WERI-Rb-1 (cell line): ENCODE results near the gene KCNC2.

Source experiments
- DNase-seq: peaks from one replicate; pipeline ENCODE4 v3.0.0-alpha.2; 2020
- H3K27ac ChIP-seq: fragments of 250-450 bp; sonication (Bioruptor Pico); 2 replicates; pipeline ENCODE4 v1.5.1; 2020; ENCODE audit warnings: mild to moderate bottlenecking, moderate library complexity
- H3K27me3 ChIP-seq: fragments of 250-450 bp; sonication (Bioruptor Pico); 2 replicates; pipeline ENCODE4 v1.5.1; 2021; ENCODE audit warnings: mild to moderate bottlenecking, low read depth, moderate library complexity; ENCODE audit not compliant: insufficient read depth, severe bottlenecking
- H3K36me3 ChIP-seq: fragments of 250-450 bp; sonication (Bioruptor Pico); 2 replicates; pipeline ENCODE4 v1.5.1; 2020; ENCODE audit warnings: mild to moderate bottlenecking, moderate library complexity
- H3K4me3 ChIP-seq: 2 replicates; pipeline ENCODE4 v1.5.1; 2011; ENCODE audit warnings: low read depth, mild to moderate bottlenecking, control low read depth, low read length
- H3K9me3 ChIP-seq: fragments of 250-450 bp; sonication (Bioruptor Pico); 2 replicates; pipeline ENCODE4 v1.5.1; 2021; ENCODE audit warnings: mild to moderate bottlenecking, moderate library complexity; ENCODE audit not compliant: severe bottlenecking
- TF ChIP-seq, protein P1 (sequence below): IDR thresholded peaks from 2 replicates; pipeline ENCODE4 v1.5.1; 2011; ENCODE audit warnings: low read depth, mild to moderate bottlenecking, control low read depth, inconsistent platforms, low read length

Gene KCNC2

GRCh38 chr12:75227132-75227531 lies 17.5 kb upstream of the KCNC2 start:
- Histone ChIP-seq H3K9me3 (no peaks in the 10 kb centered on the region), H3K4me3 (no peak overlapping the region), H3K27ac (no peak overlapping the region), H3K27me3 (no peaks in the 10 kb centered on the region), H3K36me3 (no peaks in the 10 kb centered on the region)
- TF ChIP-seq, protein P1, sequence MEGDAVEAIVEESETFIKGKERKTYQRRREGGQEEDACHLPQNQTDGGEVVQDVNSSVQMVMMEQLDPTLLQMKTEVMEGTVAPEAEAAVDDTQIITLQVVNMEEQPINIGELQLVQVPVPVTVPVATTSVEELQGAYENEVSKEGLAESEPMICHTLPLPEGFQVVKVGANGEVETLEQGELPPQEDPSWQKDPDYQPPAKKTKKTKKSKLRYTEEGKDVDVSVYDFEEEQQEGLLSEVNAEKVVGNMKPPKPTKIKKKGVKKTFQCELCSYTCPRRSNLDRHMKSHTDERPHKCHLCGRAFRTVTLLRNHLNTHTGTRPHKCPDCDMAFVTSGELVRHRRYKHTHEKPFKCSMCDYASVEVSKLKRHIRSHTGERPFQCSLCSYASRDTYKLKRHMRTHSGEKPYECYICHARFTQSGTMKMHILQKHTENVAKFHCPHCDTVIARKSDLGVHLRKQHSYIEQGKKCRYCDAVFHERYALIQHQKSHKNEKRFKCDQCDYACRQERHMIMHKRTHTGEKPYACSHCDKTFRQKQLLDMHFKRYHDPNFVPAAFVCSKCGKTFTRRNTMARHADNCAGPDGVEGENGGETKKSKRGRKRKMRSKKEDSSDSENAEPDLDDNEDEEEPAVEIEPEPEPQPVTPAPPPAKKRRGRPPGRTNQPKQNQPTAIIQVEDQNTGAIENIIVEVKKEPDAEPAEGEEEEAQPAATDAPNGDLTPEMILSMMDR, result no peak
- no peak for DNase-seq

- no peaks in the 10 kb centered on the region for H3K27me3 ChIP-seq
- H3K27ac ChIP-seq, result no peak overlapping the region
- no peak overlapping the region for H3K4me3 ChIP-seq
- DNase-seq, result no peak
- TF ChIP-seq, protein P1, result no peak
- peaks cover 5% of the 10 kb centered on the region for H3K36me3 ChIP-seq
- no peaks in the 10 kb centered on the region for H3K9me3 ChIP-seq
Observed at GRCh38 chr12:75212072-75212471, 2.4 kb upstream of the KCNC2 start.

DNA sequence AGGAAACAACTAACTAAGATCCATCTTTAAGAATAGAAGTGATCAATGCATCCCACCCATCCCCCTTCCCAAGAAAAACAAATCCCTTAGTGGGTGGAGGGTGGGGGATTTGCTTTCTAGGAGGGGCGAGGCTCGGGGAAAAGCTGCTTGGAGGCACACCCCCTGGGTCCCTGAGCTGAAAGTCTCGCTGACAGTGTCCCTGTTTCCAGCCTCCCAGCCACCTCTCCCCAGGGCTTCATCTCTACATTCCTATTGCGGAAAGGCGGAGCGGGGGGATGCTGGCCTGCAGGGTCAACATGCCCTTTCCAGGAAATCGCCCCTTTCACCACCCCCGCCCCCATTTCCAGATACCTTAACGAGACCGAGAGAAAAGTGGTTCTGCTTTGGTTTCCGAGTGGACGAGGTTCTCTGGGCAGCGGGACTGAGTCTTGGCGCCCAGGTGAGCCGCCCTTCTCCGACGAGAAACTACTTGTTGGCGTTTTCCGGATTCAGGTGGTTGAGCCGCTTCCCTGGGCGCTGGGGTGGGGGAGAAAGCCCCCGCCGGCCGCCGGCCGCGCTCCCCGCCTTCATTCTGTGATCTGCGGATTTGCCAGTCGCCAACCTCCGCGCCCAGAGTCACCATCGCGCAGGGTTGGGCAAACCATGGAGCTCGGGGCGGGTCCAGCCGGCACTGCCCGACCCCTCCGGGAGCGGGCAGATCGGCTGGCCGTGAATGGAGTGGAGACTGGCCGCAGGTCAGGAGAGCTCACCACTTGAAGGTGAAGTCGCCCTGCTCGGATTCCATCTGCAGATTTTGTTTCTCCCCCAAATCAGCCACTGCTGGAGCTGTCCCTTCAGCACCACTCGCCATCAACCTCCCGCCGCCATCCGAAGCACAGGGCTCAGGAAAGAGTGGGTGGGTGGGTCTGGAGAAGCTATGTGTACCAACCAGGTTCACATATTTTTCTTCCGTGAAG lies 505 bp downstream of the KCNC2 start:
- peak overlapping the region; percentile 85 for H3K4me3 ChIP-seq
- H3K27ac ChIP-seq, result peak overlapping the region; percentile 57
- no peaks in the 10 kb centered on the region for H3K9me3 ChIP-seq
- peak; percentile 59 for DNase-seq
- peaks cover 11% of the 10 kb centered on the region for H3K36me3 ChIP-seq
- no peaks in the 10 kb centered on the region for H3K27me3 ChIP-seq
- TF ChIP-seq, protein P1, result no peak

DNA sequence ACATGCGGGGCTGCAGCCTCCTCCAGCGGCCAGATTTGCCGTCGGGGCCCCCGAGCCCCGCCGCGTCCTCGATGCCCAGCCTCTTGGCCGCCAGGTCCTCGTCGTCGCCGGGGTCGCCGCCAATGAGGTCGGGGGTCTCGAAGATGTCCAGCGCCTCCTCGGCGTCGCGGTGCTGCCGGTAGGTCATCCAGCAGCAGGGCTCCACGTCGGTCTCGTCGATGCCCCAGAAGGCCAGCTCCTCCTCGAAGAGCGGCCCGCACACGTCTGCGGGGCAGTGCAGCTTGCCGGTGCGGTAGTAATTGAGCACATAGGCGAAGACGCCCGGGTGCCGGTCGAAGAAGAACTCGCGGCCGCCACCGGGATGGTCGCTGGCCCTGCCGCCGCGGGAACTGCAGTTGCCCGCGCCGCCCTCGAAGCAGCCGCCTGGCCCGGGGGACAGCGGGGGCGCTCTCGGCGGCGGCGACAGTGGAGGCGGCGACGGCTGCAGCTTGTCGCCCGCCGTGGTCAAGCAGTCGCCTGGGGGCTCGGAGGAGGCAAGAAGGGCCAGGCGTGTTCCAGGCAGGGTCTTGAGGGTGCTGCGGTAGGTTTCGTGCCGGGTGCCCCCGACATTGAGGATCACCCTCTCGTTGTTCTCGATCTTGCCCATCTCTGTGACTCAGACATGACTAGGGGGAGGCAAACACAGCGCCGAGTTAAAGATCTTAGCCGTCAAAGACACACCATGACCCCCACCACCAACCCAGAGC lies 2.1 kb downstream of the KCNC2 start:
- H3K4me3 ChIP-seq, result no peak overlapping the region
- no peaks in the 10 kb centered on the region for H3K9me3 ChIP-seq
- H3K36me3 ChIP-seq, result peaks cover 11% of the 10 kb centered on the region
- no peak for DNase-seq
- H3K27me3 ChIP-seq, result no peaks in the 10 kb centered on the region
- TF ChIP-seq, protein P1, result no peak
- H3K27ac ChIP-seq, result no peak overlapping the region

GRCh38 chr12:75205558-75205957 lies 4.1 kb downstream of the KCNC2 start:
- DNase-seq, result no peak
- Histone ChIP-seq H3K9me3 (no peaks in the 10 kb centered on the region), H3K27ac (no peak overlapping the region), H3K36me3 (peaks cover 11% of the 10 kb centered on the region), H3K27me3 (no peaks in the 10 kb centered on the region), H3K4me3 (no peak overlapping the region)
- TF ChIP-seq, protein P1, result no peak
